GDM1 (cell line): ENCODE measurements around the gene ATG10.
"Not testable (repeated sequence)": the region's sequence is repeated elsewhere in the genome, so short reads cannot be mapped to it uniquely, and the experiment has no call there.

Experiments used
- DNase-seq: peaks from one replicate; lab custom pipeline; 2025; lab: John Stamatoyannopoulos, UW

The ATG10 gene

DNA sequence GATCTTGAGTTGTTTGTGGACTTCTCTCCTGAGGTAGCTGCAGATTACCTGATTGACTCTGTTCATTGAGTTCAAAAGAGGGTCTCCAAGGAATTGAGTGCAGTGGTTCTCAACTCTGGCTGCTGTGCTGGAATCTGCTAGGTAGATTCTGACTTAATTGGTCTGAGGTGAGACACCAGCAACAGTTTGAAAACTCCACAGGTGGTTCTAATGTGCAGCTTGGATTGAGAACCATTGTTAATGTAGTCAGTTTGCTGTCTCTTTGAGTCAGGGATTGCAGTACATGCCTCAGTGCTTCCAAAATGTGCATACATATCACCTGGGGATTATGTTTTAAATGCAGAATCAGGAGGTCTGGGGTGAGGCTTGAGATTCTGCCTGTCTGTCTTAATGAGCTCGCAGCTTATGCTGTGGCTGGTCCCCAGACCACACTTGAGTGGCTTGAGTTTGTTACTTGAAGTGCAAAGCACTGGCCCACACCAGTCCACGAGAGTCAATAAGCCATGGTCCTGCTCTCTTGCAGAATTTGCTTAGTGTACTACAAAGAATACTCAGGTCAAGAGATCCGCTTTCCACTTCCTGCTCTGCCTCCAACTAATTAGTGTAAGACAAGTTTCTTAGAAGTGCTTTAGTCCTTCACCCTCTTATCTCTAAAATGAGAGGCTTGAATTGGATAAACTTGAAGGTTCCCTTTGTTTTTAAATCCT, 82.3 kb downstream of the ATG10 start:
- DNase-seq: no peak

DNA sequence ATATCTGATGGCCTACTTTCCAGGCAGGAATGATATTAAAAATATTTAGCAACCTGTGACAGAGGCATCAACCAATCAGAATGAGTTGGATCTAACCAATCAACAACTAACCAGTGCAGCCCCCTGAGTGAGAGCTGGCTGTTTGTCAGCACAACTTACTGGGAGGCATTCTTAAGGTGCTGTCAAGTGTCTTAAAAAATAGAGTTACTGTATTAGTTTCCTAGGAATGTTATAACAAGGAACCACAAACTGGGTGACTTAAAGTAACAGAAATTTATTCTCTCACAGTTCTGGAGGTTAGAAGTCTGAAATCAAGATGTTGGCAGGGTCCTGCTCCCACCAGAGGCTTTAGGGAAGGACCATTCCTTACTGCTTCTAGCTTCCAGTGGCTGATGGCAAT, 85.2 kb downstream of the ATG10 start:
- DNase-seq: no peak

DNA sequence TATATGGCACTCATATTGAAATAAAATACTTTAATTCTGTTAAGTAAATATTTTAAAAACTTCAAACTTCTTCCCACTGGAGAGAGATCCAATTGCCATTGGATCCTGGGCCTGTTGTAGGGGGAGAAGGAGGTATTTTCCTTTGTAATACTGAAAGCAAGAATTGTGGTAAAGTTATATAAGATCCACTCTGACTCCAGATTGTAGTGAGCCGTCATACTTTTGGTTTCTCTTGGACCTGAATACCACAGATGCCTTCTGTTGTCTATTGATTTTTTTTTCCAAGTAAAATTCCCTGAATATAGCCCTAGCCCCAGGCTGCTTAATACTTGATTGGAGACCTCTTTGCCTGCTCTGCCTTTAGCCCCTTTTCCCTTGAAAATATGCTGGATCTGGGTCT, 86.9 kb downstream of the ATG10 start:
- DNase-seq: no peak

DNA sequence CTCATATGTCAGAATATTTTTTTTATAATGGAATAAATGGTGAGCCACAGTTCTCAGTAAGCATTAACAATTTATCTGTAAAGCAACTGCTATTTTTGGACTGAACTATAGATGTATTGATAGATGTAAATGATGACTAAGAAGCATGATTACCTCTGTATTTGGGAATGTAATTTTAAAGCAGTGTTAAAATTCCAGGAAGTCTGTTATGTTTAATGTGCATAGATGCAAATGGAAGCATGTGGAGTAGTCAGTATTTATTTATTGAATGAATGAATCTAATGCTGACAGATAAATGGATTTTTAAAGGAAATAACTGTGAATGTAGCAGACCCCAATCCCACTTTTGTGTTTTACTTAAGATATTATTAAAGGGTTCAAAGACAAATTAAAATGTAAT, 95.0 kb downstream of the ATG10 start:
- no peak for DNase-seq

DNA sequence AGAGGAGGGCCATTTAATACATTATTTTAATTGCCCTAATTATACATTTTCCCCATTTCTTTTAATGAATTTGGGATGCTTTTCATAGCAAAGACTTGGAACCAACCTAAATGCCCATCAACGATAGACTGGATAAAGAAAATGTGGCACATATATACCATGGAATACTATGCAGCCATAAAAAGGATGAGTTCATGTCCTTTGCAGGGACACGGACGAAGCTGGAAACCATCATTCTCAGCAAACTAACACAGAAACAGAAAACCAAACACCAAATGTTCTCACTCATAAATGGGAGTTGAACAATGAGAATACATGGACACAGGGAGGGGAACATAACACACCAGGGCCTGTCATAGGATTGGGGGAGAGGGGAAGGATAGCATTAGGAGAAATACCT, 96.2 kb downstream of the ATG10 start:
- not testable (repeated sequence) for DNase-seq

DNA sequence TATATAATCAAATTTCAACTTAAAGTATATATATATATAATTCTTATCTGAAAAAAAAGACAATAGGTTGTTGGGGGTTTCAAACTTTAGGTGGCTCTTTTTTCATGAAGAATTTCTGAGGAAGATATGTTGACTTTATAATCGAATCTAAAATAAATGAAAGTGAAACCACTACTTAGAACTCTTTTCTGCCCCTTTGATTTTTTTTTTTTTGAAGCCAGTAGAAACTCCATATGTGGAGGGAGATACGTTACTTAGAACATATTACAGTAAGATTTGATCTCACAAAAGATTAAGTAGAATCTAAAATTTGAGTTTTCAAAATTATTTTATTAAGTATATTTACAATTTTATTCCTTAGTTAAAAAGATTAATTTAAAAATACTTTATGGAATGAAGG, 96.9 kb downstream of the ATG10 start:
- DNase-seq: no peak

DNA sequence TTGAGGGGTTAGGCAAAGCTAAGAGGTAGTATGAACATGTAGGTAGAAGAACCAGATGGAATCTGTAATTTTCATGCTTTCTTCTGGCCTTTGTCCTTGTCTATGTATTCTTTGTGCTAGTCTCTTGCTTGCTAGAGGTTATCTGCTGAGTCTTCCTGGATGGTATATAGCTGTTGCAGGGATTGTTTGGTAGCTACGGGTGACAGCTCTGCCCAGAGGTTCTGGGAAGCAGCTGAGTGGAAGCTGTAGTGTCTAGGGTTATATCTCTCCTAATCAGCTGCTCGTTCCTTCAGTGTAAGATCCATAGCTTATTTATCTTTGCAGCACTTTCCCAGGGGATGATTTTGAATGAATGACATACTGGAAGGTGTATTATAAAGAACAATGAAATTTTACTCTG, 100.3 kb downstream of the ATG10 start:
- no peak for DNase-seq

DNA sequence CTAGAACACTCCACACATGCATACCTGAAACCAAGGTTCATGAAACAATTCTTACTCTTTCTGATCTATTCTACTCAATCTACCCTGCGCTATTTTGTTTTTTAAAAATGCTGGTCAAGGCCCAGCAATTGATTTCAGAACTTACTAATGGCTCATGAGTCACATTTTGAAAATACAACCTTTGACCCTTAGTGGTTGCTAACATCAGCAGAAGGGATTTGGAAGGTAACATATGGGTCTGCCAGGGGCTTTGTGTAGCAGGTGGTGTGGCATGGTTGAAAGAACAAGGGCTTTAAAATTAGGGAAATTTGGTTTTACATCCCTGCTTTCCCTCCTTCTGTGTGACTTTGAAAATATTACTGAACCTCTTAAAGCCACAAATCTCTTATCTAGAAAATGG, 101.4 kb downstream of the ATG10 start:
- DNase-seq: no peak

DNA sequence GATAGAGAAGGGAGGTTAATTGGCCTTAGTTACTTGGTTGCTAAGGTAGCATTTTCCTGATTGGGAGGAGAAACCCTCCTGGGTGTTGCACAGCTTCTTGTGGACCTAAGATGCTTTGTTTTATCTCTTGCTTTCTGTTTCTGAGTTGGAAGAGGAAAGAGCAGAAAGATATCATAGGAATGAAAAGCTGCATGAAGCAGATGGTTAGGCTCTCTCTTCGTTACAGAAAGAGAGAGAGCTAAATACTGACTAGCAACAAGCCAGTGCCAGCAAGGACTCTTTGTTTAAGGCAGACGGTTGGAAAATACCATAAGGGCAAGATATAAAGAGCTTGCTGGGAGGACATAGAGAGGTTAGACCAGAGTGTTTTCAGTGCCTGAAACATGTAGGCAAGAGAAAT, 103.1 kb downstream of the ATG10 start:
- DNase-seq: no peak

DNA sequence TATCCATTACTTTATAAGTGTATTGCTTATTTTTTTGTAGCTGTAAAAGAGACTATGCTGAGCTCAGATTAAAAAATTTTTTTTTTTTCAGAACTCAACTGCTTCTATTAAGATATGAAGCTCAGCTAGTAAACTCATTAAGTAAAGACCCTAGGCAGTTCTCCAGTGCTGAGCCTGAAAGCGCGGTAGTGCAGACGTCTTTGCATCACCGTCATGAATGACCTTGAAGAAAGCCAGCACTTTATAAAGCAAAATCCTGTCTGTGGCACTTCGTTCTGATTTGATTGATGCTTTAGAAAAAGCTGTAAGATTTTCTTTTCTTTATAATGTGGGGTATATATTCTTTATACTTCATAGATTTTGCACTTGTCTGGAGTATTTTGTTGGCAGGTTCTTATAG, 105.7 kb downstream of the ATG10 start:
- no peak for DNase-seq

DNA sequence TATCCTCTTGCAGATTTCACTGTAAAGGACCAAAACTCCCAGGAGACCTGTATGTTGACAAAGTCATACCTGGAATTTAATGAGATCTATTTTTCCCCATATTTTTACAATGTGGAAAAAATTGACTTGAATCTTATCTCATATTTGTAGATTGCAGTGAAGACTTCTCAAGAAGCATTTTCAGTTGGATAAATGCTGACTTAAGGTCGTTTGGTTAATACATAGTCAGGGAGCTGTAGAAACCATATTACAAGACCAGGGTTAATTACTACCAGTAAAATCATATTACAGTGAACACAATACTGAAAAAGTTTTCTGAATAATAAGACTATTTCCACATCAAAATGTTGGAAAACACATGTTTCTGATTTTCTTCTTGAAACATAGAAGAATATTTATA, 119.8 kb downstream of the ATG10 start:
- DNase-seq: no peak

DNA sequence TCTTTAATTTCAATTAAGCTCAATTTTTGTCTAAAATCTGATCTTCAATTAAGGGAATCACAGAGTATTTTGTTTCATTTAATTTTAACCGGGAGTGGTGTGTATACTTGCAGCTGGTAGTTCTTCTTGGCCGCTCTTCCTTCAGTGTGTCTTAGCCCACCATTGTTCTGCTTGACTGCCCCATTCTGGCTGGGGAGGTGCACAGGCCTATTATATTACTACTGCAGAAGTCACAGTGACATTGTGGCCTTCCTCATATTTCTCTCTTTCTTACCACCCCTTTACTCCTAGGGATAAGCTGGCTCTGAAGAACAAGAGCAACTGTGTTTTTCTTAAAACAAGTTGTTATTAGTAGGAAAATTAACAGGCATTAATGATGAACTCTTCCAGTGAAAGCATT, 123.7 kb downstream of the ATG10 start:
- DNase-seq: no peak

DNA sequence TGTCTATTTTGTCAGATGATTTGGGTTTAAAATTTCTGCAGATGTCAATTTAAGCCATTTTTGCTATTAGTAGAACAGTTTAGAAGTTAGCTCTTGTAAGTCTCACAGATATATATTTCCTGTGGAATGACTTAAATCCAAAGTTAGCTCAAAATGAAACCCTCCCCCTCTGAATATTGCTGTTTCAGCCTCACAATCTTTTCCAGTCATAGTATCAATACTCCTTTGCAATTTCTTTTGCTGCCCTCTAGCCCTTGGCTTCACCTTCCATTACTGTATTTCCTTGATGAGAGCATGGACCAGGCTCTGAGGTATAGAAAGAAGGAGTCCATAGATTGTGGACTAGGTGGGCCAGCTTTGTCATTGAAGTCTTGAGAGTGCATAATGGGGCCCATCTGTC, 124.4 kb downstream of the ATG10 start:
- no peak for DNase-seq

DNA sequence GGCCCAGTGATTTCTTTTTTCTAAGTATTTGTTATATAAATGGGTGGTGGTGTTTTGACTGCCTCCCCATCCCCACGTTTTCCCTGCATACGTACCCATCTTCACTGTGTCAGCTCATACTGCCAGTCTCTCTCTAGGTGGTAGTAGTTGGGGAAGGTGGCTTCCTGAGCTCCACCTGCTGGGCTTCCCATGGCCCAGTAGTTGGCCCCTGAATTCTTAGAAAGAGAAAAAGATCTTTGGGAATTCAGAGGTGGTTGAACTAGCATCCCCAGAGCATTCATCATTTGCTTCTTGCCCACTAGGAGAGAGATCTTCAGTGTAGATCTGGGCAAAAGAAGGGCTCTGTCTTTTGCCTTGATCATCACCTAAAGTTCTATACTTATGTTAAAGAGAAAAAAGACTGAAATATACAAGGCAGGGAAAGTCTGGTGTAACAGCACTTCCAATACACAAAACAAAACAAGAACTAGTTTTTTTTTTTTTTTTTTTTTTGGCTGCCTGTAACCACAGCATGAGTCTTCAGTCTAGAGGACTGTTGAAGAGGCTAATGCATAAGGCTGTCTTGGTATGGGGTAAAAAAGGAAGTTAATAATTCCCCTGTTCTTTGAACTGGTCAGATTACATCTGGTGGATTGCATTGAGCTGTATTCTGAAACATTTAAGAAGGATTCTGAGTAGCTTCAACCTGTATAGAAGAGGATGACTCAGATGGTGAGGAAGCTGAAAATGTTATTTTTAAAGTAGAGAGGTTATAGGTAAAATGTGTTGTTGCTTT, 128.7 kb downstream of the ATG10 start:
- DNase-seq: peak; percentile 23

DNA sequence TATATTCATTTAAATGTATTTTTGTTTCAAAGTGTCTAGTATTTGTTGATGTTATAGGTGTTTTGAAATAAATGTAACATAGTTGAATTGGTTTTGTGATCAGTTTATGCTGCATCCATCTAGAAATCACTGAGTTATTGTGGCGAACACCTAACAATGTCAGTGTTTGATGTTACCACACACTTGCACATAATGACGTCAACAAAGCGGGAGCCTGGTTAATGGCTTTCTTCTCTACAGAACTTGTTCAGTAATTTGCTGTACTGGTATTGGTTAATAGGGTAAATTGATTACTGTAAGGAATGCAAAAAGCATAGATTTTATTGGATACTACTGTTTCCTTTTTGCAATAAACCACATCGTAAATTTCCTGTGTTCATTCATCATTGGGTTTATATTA, 133.0 kb downstream of the ATG10 start:
- DNase-seq: no peak

DNA sequence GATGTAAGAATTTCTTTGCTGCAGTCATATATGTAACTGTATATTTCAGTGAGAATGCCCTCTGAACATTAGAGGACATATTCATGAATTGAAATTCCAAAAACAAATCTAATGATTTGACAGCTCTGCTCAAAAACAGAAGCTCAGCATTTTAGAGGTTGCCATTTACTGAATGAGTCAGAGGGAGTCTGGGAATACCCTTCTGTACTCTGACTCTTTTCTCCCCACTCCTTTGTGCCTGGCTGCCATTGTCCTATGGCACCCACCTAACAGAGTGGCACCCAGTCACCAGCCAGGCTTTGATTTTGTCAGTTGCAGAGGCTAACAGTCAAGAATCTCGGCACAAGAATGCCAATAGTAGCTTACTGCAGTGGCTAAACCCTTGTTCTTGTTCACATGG, 133.6 kb downstream of the ATG10 start:
- no peak for DNase-seq

DNA sequence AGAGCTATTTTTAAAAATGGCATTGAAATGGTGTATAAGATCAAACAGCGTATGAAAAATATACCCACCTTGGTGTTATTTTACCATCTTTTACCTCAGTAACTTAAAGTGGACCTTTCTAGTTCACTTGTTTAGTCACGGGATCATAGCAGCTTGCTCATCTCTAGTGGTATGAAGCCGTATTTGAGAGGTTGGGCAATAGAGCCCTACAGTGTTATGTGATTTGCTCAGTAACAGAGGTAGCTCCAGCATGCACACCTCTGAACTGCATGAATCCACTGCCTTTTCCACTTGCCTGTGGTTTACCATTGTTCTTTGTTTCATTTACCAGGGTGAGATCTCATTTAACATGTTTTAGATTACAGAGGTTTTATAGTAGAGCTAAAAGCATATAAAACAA, 134.4 kb downstream of the ATG10 start:
- no peak for DNase-seq

DNA sequence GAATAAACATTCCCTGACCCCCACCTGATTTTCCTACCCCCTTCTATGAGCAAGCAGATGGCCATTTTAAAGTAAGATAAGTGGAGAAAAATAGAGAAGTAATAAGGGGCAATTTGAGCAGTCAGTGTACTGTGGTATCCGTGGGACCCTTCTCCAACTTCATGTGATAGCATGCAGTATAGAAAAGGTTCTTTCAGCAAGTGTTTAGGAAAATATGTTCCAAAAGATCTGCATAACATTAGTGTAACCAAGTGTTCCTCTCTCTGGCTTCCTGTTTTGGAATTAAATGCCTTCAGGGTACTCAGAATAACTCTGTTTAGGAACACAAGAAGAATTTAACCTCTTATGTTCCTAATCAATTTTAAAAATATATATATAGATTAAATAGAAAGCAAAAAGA, 134.9 kb downstream of the ATG10 start:
- DNase-seq: no peak

DNA sequence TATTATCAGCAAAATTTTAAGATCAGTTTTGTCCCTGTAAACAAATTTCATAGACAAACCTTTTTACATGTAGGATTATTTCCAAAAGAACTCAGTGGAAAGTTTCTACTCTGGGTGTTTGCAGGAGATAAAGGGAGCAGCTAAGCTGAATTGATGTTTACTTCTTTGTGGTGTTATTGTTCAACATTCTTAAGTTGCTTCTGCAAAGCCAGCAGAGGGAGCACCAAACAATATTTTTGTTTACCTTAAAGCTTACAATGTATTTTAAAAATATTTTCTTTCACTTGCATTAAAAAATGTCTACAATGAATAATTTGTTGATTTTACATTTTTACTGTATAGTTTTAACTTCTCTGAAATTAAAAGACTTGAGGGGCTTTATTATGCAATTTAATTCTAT, 135.4 kb downstream of the ATG10 start:
- no peak for DNase-seq

DNA sequence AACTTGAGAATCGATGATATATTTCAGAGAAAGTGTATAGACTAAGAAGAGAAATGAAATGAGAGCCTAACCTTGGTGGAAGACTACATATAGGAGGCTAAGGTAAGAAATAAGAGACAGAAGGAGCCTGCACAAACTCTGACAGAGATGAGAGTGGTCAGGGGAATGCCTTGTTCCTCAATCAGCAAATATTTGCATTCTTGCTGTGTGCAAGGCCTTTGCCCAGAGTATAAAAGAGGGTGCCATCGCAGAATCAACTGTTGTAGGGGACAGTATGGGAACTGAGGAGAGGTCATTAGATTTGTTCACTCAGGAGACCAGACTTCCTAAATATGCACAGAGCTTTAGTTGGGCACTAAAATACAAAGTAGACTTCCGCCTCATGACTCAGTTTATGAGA, 137.2 kb downstream of the ATG10 start:
- DNase-seq: no peak

DNA sequence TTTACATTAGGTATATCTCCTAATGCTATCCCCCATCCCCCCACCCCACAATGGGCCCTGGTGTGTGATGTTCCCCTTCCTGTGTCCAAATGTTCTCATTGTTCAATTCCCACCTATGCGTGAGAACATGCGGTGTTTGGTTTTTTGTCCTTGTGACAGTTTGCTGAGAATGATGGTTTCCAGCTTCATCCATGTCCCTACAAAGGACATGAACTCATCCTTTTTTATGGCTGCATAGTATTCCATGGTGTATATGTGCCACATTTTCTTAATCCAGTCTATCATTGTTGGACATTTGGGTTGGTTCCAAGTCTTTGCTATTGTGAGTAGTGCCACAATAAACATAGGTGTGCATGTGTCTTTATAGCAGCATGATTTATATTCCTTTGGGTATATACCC, 138.1 kb downstream of the ATG10 start:
- not testable (repeated sequence) for DNase-seq

DNA sequence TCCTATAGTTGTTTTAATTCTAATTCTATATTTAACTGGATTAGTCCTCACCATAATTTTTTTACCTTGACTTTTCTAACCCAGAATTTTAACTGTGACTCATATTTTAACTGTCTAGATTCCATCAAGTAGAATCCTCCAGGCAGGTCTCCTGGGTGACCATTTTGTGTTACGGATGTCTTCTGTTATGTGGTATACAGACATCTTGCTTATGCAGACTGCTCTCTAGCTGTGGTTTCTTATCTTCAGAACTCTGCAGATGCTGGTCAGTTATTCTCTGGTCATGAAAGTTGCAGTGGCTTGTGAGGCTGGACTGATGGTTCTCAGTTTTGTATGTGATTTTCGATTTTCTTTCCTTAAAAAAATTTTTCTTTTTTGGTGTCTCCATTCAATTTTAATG, 139.4 kb downstream of the ATG10 start:
- no peak for DNase-seq

DNA sequence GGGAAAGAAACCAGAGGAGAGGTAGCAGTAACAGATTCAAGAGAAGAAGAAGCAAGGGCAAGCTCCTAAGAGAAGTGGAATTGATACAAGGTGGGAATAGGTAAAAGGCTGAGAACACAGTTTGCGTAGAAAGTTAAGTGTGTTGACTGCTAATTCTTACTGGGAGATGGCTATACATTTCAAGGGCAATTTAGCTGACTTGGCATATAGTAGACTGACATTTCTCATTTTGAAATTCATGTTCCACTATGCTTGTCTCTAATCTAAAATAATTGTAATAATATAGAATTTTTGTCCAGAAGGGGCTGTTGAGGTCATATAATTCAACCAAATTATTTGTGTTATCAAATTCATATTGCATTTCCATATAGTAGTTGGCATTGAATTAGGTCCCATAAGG, 144.0 kb downstream of the ATG10 start:
- DNase-seq: no peak

DNA sequence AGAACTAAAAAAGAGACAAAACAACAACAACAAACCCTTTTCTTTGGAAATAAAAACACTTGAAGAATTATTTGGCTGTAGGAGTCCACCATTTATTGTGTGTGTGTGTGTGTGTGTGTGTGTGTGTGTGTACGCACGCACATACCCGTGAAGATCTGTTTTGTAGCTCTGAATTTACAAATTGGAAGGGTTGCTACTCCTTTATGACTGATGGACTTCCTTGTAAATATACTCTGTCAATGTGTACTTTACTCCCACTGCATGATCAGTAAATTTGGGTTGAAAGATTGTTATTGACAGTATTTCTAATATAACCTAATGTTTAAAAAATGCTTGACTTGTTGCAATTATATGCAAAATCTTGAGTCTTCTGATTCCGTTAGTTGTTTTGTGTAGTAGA, 148.1 kb downstream of the ATG10 start:
- no peak for DNase-seq
